ENCODE data around the gene AKR1C2. TPM values are rescaled to one million over a fixed set of nuclear protein-coding genes. Genes with fewer than 3 reads are reported as not detected.
"Not testable (repeated sequence)": the region's sequence is repeated elsewhere in the genome, so short reads cannot be mapped to it uniquely, and the experiment has no call there.

The AKR1C2 gene
- total RNA-seq, 2 donors from 2014 or later = not detected

GRCh38 chr10:4974400-4974799 lies 29.3 kb downstream of the AKR1C2 start:
- not testable (repeated sequence) for H3K4me3 Mint-ChIP-seq, H3K27ac Mint-ChIP-seq

GRCh38 chr10:4973294-4973693 lies 30.4 kb downstream of the AKR1C2 start:
- not testable (repeated sequence) for H3K9me3 ChIP-seq (ENCODE audit: control insufficient read depth, low read length, poor library complexity, severe bottlenecking); H3K36me3 Mint-ChIP-seq (ENCODE audit: low read depth); H3K4me3 Mint-ChIP-seq; H3K4me1 Mint-ChIP-seq; ATAC-seq; DNase-seq; H3K27ac Mint-ChIP-seq; H3K27me3 Mint-ChIP-seq

More at GRCh38 chr10:4974400-4974799, 29.3 kb downstream of the AKR1C2 start:
- H3K9me3 ChIP-seq (ENCODE audit: control insufficient read depth, low read length, poor library complexity, severe bottlenecking); H3K27me3 Mint-ChIP-seq; H3K36me3 Mint-ChIP-seq (ENCODE audit: low read depth); H3K4me1 Mint-ChIP-seq; DNase-seq; ATAC-seq: not testable (repeated sequence)

- H3K27me3 Mint-ChIP-seq; H3K4me3 Mint-ChIP-seq; ATAC-seq; H3K36me3 Mint-ChIP-seq (ENCODE audit: low read depth); H3K9me3 ChIP-seq (ENCODE audit: control insufficient read depth, low read length, poor library complexity, severe bottlenecking); DNase-seq; H3K4me1 Mint-ChIP-seq; H3K27ac Mint-ChIP-seq: not testable (repeated sequence)
Observed at GRCh38 chr10:4972369-4973142, 31.1 kb downstream of the AKR1C2 start.

GRCh38 chr10:4970362-4970761 lies 33.3 kb downstream of the AKR1C2 start:
- not testable (repeated sequence) for ATAC-seq; H3K27ac Mint-ChIP-seq; H3K27me3 Mint-ChIP-seq; H3K4me1 Mint-ChIP-seq; DNase-seq; H3K9me3 ChIP-seq (ENCODE audit: control insufficient read depth, low read length, poor library complexity, severe bottlenecking); H3K36me3 Mint-ChIP-seq (ENCODE audit: low read depth); H3K4me3 Mint-ChIP-seq

- H3K9me3 ChIP-seq (ENCODE audit: control insufficient read depth, low read length, poor library complexity, severe bottlenecking); H3K4me3 Mint-ChIP-seq; H3K36me3 Mint-ChIP-seq (ENCODE audit: low read depth); H3K4me1 Mint-ChIP-seq; ATAC-seq; DNase-seq; H3K27ac Mint-ChIP-seq; H3K27me3 Mint-ChIP-seq: not testable (repeated sequence)
Observed at GRCh38 chr10:4969289-4969688, 34.4 kb downstream of the AKR1C2 start.

- H3K27ac Mint-ChIP-seq; H3K9me3 ChIP-seq (ENCODE audit: control insufficient read depth, low read length, poor library complexity, severe bottlenecking); H3K27me3 Mint-ChIP-seq; H3K4me3 Mint-ChIP-seq; H3K36me3 Mint-ChIP-seq (ENCODE audit: low read depth); DNase-seq; ATAC-seq; H3K4me1 Mint-ChIP-seq: not testable (repeated sequence)
Observed at GRCh38 chr10:4967189-4967588, 36.5 kb downstream of the AKR1C2 start.

GRCh38 chr10:4965763-4966162 lies 37.9 kb downstream of the AKR1C2 start:
- not testable (repeated sequence) for H3K27ac Mint-ChIP-seq; H3K36me3 Mint-ChIP-seq (ENCODE audit: low read depth); H3K4me3 Mint-ChIP-seq; H3K9me3 ChIP-seq (ENCODE audit: control insufficient read depth, low read length, poor library complexity, severe bottlenecking); DNase-seq; ATAC-seq; H3K27me3 Mint-ChIP-seq; H3K4me1 Mint-ChIP-seq

- H3K27ac Mint-ChIP-seq; H3K9me3 ChIP-seq (ENCODE audit: control insufficient read depth, low read length, poor library complexity, severe bottlenecking); DNase-seq; H3K4me3 Mint-ChIP-seq; ATAC-seq; H3K4me1 Mint-ChIP-seq; H3K36me3 Mint-ChIP-seq (ENCODE audit: low read depth); H3K27me3 Mint-ChIP-seq: not testable (repeated sequence)
Observed at GRCh38 chr10:4963815-4964154, 39.9 kb downstream of the AKR1C2 start.

- H3K4me3 Mint-ChIP-seq; DNase-seq; H3K4me1 Mint-ChIP-seq; H3K27ac Mint-ChIP-seq; H3K36me3 Mint-ChIP-seq (ENCODE audit: low read depth); H3K9me3 ChIP-seq (ENCODE audit: control insufficient read depth, low read length, poor library complexity, severe bottlenecking); H3K27me3 Mint-ChIP-seq; ATAC-seq: not testable (repeated sequence)
Observed at GRCh38 chr10:4962876-4963814, 40.5 kb downstream of the AKR1C2 start, which contains the start of gene AKR1C1. Gene AKR1C1, plus strand, starts transcription at chr10:4963415. Its CDS starts 30 bp downstream, at chr10:4963445.

GRCh38 chr10:4962308-4962707 lies 41.3 kb downstream of the AKR1C2 start:
- not testable (repeated sequence) for H3K36me3 Mint-ChIP-seq (ENCODE audit: low read depth); DNase-seq; H3K4me3 Mint-ChIP-seq; H3K27me3 Mint-ChIP-seq; H3K27ac Mint-ChIP-seq; H3K4me1 Mint-ChIP-seq; H3K9me3 ChIP-seq (ENCODE audit: control insufficient read depth, low read length, poor library complexity, severe bottlenecking); ATAC-seq

- H3K36me3 Mint-ChIP-seq (ENCODE audit: low read depth); H3K4me1 Mint-ChIP-seq; H3K9me3 ChIP-seq (ENCODE audit: control insufficient read depth, low read length, poor library complexity, severe bottlenecking); H3K27me3 Mint-ChIP-seq; DNase-seq; H3K27ac Mint-ChIP-seq; H3K4me3 Mint-ChIP-seq; ATAC-seq: not testable (repeated sequence)
Observed at GRCh38 chr10:4961558-4961957, 42.1 kb downstream of the AKR1C2 start.

- not testable (repeated sequence) for H3K4me1 Mint-ChIP-seq, ATAC-seq
Observed at GRCh38 chr10:4956955-4957645, 46.6 kb downstream of the AKR1C2 start.

GRCh38 chr10:4956088-4956487 lies 47.6 kb downstream of the AKR1C2 start:
- not testable (repeated sequence) for H3K9me3 ChIP-seq (ENCODE audit: control insufficient read depth, low read length, poor library complexity, severe bottlenecking); H3K36me3 Mint-ChIP-seq (ENCODE audit: low read depth); H3K4me1 Mint-ChIP-seq; DNase-seq; ATAC-seq; H3K4me3 Mint-ChIP-seq; H3K27ac Mint-ChIP-seq
- peaks cover 23% of the 10 kb centered on the region for H3K27me3 Mint-ChIP-seq

More at GRCh38 chr10:4956955-4957645, 46.6 kb downstream of the AKR1C2 start:
- not testable (repeated sequence) for H3K9me3 ChIP-seq (ENCODE audit: control insufficient read depth, low read length, poor library complexity, severe bottlenecking); DNase-seq; H3K36me3 Mint-ChIP-seq (ENCODE audit: low read depth); H3K27ac Mint-ChIP-seq; H3K4me3 Mint-ChIP-seq
- peaks cover 19% of the 10 kb centered on the region for H3K27me3 Mint-ChIP-seq
